ENCODE measurements around the gene SNTG2.

- TF ChIP-seq, protein P1, sequence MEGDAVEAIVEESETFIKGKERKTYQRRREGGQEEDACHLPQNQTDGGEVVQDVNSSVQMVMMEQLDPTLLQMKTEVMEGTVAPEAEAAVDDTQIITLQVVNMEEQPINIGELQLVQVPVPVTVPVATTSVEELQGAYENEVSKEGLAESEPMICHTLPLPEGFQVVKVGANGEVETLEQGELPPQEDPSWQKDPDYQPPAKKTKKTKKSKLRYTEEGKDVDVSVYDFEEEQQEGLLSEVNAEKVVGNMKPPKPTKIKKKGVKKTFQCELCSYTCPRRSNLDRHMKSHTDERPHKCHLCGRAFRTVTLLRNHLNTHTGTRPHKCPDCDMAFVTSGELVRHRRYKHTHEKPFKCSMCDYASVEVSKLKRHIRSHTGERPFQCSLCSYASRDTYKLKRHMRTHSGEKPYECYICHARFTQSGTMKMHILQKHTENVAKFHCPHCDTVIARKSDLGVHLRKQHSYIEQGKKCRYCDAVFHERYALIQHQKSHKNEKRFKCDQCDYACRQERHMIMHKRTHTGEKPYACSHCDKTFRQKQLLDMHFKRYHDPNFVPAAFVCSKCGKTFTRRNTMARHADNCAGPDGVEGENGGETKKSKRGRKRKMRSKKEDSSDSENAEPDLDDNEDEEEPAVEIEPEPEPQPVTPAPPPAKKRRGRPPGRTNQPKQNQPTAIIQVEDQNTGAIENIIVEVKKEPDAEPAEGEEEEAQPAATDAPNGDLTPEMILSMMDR (IDR thresholded peaks at IDR 0.05; ENCODE audit: extremely low read depth in 1 of 2, insufficient read depth in 1 of 2, low read depth in 1 of 2, low read length in 2 of 2): no peak
- TF ChIP-seq POLR2A (IDR thresholded peaks at IDR 0.05; ENCODE audit: low read depth, low read length): no peak
- no peak for TF ChIP-seq JUN (IDR thresholded peaks at IDR 0.05; ENCODE audit: borderline replicate concordance, insufficient read depth, insufficient read length, low read depth)
- TF ChIP-seq POLR2AphosphoS5 (IDR thresholded peaks at IDR 0.05; ENCODE audit: insufficient read depth, low read depth, low read length): no peak
Observed at GRCh38 chr2:949384-950079, 1.1 kb upstream of the SNTG2 start.
